Endometrium (tissue), 2 donors: ENCODE measurements around the gene MROH2A.
"Not testable (repeated sequence)": the region's sequence is repeated elsewhere in the genome, so short reads cannot be mapped to it uniquely, and the experiment has no call there.

Experiments
- FAIRE-seq: peaks from 2 replicates; lab custom pipeline; 2012; peaks lifted over from hg19 to GRCh38; lab: Jason Lieb, UNC
- donor health status: control.
- donor health status: control.

Gene MROH2A

GRCh38 chr2:233778030-233778429 lies at the start of gene MROH2A:
TSS of gene MROH2A (plus strand) at chr2:233778330. CDS start at chr2:233779359, 1,029 bp downstream.
- no peak for FAIRE-seq

- FAIRE-seq = no peak
These were observed 49.3 kb upstream of the MROH2A start, which contains the start of gene UGT1A3 for GRCh38 chr2:233728723-233729301. TSS of gene UGT1A3 (plus strand) at chr2:233729042. CDS start at chr2:233729127, 85 bp downstream.

GRCh38 chr2:233736868-233737653 lies 41.1 kb upstream of the MROH2A start:
- FAIRE-seq = not testable (repeated sequence)

GRCh38 chr2:233740870-233741269 lies 37.3 kb upstream of the MROH2A start:
- FAIRE-seq = no peak

- FAIRE-seq = no peak
These were observed 34.5 kb upstream of the MROH2A start for GRCh38 chr2:233743464-233744259.

- FAIRE-seq = no peak
These were observed 32.9 kb upstream of the MROH2A start for GRCh38 chr2:233745073-233745755.

GRCh38 chr2:233745838-233746237 lies 32.3 kb upstream of the MROH2A start:
- not testable (repeated sequence) for FAIRE-seq

- no peak for FAIRE-seq
These were observed 31.5 kb upstream of the MROH2A start for GRCh38 chr2:233746475-233747282.

- no peak for FAIRE-seq
These were observed 30.9 kb upstream of the MROH2A start for GRCh38 chr2:233747283-233747544.

GRCh38 chr2:233750689-233751088 lies 27.4 kb upstream of the MROH2A start:
- FAIRE-seq = not testable (repeated sequence)

- FAIRE-seq = not testable (repeated sequence)
These were observed 26.7 kb upstream of the MROH2A start for GRCh38 chr2:233751212-233752009.

GRCh38 chr2:233754872-233755611 lies 23.1 kb upstream of the MROH2A start:
- FAIRE-seq = no peak

GRCh38 chr2:233756429-233757081 lies 21.6 kb upstream of the MROH2A start:
- no peak for FAIRE-seq

GRCh38 chr2:233758141-233758540 lies 20.0 kb upstream of the MROH2A start:
- no peak for FAIRE-seq

- FAIRE-seq = no peak
These were observed 19.3 kb upstream of the MROH2A start for GRCh38 chr2:233758849-233759248.

- no peak for FAIRE-seq
These were observed 18.1 kb upstream of the MROH2A start, which contains the start of gene UGT1A1 for GRCh38 chr2:233760043-233760442. TSS of gene UGT1A1 (plus strand) at chr2:233760270. CDS start at chr2:233760288, 18 bp downstream.

- FAIRE-seq = no peak
These were observed 16.9 kb upstream of the MROH2A start for GRCh38 chr2:233761040-233761769.

- FAIRE-seq = no peak
These were observed 13.9 kb upstream of the MROH2A start for GRCh38 chr2:233764264-233764663.

- FAIRE-seq = no peak
These were observed 13.4 kb upstream of the MROH2A start for GRCh38 chr2:233764761-233765160.
